HL-60/S4 treated with phorbol 12-myristate 13-acetate at 8.2 ng/mL for 4 days and 3 days (cell line): ENCODE measurements around the gene WWP2.
"Not testable (repeated sequence)": the region's sequence is repeated elsewhere in the genome, so short reads cannot be mapped to it uniquely, and the experiment has no call there.

Source experiments
- in situ Hi-C: fragments of 300-500 bp; cut with MboI; formaldehyde crosslinking; loops from 2 replicates; pipeline ENCODE4 v1.15.0; 2022; ENCODE audit warnings: low sequenced_read_pairs

WWP2 gene

GRCh38 chr16:69761983-69762813 is at the start of gene WWP2:
Gene WWP2 (plus strand): TSS chr16:69762332. CDS start chr16:69787011, 24,679 bp downstream.
- in situ Hi-C loops = no loop called here

- in situ Hi-C loops = no loop called here
These were observed 49.1 kb upstream of the WWP2 start for GRCh38 chr16:69712914-69713581.

GRCh38 chr16:69717066-69717465 is 45.1 kb upstream of the WWP2 start:
- in situ Hi-C loops = no loop called here

- in situ Hi-C loops = no loop called here
These were observed 43.9 kb upstream of the WWP2 start for GRCh38 chr16:69718111-69718764.

GRCh38 chr16:69720822-69721430 is 41.2 kb upstream of the WWP2 start:
- in situ Hi-C loops = no loop called here

GRCh38 chr16:69721441-69721957 is 40.6 kb upstream of the WWP2 start:
- in situ Hi-C loops = no loop called here

- in situ Hi-C loops = no loop called here
These were observed 37.7 kb upstream of the WWP2 start for GRCh38 chr16:69724414-69724873.

GRCh38 chr16:69724981-69725479 is 37.1 kb upstream of the WWP2 start:
- in situ Hi-C loops = no loop called here

GRCh38 chr16:69725480-69726312 is 36.4 kb upstream of the WWP2 start:
- in situ Hi-C loops = no loop called here

GRCh38 chr16:69726313-69727060 is 35.6 kb upstream of the WWP2 start, which contains the start of gene NQO1:
Gene NQO1 (minus strand): TSS chr16:69726560. CDS start chr16:69726439, 121 bp downstream.
- in situ Hi-C loops = no loop called here

GRCh38 chr16:69727916-69728270 is 34.2 kb upstream of the WWP2 start:
- in situ Hi-C loops = no loop called here

GRCh38 chr16:69729030-69729429 is 33.1 kb upstream of the WWP2 start:
- in situ Hi-C loops = not testable (repeated sequence)

GRCh38 chr16:69731280-69731679 is 30.9 kb upstream of the WWP2 start:
- in situ Hi-C loops = not testable (repeated sequence)

- in situ Hi-C loops = no loop called here
These were observed 30.0 kb upstream of the WWP2 start for GRCh38 chr16:69732101-69732500.

GRCh38 chr16:69741519-69741918 is 20.6 kb upstream of the WWP2 start:
- in situ Hi-C loops = no loop called here

GRCh38 chr16:69741951-69742904 is 19.9 kb upstream of the WWP2 start:
- in situ Hi-C loops = no loop called here

- in situ Hi-C loops = no loop called here
These were observed 17.5 kb upstream of the WWP2 start for GRCh38 chr16:69744363-69745231.
